Measurements from ENCODE around the gene TTC16. TPM values are rescaled to one million over a fixed set of nuclear protein-coding genes. Genes with fewer than 3 reads are reported as not detected.

The TTC16 gene, protein sequence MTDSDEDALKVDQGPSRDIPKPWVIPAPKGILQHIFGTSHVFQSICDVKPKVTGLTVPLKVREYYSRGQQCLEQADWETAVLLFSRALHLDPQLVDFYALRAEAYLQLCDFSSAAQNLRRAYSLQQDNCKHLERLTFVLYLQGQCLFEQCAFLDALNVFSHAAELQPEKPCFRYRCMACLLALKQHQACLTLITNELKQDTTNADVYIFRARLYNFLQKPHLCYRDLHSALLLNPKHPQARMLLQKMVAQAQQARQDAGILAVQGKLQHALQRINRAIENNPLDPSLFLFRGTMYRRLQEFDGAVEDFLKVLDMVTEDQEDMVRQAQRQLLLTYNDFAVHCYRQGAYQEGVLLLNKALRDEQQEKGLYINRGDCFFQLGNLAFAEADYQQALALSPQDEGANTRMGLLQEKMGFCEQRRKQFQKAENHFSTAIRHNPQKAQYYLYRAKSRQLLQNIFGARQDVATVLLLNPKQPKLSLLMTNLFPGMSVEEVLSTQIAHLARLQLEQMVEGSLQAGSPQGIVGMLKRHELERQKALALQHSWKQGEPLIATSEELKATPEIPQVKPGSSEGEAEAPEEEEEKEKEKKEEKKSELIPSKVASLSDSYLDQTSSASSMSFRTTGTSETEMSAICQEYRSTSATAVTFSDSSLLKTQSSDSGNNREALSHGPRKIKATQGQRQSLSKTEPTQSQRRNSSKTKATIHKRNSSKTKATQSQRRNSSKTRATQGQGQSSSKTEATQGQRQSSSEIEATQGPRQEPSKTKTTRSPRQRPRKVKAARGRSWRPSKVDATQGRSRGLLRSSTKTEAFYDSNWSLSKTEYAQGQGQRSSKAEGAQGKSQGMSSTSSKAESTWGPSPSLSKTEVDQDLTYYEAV
- total RNA-seq: not detected

DNA sequence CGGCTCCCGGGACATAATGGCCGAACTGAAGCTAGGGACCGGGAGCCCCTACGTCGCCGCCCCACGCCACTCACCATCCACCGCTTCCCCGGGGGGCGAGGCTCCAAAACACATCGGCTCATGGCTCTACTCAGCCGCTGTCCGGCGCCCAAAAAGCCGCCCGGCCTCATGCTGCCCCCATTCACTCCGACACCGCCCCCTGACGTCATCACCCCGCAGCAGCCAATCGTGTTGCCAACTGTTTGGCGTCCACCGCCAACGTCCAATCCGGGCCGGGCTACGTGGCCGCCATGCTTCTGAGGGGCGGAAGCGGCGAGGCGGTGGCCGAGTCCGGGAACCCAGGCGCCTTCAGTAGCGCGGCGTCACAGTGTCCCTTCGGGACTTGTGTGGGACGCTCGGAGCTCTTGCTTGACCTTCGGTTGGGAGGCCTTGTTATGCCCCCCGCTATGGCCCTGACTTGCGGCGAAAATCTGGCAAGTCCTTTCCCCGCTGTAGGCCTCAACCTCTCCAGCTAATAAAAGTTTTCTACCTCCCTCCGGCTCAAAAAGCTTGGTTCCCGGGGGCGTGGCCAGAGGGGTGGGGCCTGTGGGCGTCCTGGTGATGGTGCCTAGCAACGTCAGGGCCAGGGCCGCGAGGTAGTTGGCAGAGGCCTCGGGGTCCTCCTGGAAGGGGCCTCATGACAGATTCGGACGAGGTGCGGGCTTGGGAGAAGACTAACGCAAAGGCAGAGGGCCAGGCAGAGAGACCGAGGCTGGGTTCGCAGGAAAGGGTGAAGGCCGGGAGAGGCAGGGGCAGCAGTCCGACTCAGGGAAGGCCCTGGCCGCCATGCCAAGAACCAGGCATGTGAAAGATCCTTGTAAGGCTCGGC lies at the start of gene TTC16, which contains the start of gene PTRH1:
TSS of gene TTC16 (plus strand) at position 610 of the 868 bp plus-strand sequence. CDS start at position 677, 67 bp downstream.
TSS of gene PTRH1 (minus strand) at position 194 of the 868 bp plus-strand sequence. CDS start at position 170, 24 bp downstream.
- TF ChIP-seq POLR2AphosphoS5 (IDR thresholded peaks at IDR 0.05): peak; percentile 72
- peak in 1 of 2 donors; percentile 27 for TF ChIP-seq POLR2A (IDR thresholded peaks at IDR 0.05)
- no peak for TF ChIP-seq EP300 (IDR thresholded peaks at IDR 0.05)
- TF ChIP-seq, protein P1, sequence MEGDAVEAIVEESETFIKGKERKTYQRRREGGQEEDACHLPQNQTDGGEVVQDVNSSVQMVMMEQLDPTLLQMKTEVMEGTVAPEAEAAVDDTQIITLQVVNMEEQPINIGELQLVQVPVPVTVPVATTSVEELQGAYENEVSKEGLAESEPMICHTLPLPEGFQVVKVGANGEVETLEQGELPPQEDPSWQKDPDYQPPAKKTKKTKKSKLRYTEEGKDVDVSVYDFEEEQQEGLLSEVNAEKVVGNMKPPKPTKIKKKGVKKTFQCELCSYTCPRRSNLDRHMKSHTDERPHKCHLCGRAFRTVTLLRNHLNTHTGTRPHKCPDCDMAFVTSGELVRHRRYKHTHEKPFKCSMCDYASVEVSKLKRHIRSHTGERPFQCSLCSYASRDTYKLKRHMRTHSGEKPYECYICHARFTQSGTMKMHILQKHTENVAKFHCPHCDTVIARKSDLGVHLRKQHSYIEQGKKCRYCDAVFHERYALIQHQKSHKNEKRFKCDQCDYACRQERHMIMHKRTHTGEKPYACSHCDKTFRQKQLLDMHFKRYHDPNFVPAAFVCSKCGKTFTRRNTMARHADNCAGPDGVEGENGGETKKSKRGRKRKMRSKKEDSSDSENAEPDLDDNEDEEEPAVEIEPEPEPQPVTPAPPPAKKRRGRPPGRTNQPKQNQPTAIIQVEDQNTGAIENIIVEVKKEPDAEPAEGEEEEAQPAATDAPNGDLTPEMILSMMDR (IDR thresholded peaks at IDR 0.05): no peak
- peaks cover 0 to 22% (median 11%) of the 10 kb centered on the region in 3 donors for H3K4me1 ChIP-seq

DNA sequence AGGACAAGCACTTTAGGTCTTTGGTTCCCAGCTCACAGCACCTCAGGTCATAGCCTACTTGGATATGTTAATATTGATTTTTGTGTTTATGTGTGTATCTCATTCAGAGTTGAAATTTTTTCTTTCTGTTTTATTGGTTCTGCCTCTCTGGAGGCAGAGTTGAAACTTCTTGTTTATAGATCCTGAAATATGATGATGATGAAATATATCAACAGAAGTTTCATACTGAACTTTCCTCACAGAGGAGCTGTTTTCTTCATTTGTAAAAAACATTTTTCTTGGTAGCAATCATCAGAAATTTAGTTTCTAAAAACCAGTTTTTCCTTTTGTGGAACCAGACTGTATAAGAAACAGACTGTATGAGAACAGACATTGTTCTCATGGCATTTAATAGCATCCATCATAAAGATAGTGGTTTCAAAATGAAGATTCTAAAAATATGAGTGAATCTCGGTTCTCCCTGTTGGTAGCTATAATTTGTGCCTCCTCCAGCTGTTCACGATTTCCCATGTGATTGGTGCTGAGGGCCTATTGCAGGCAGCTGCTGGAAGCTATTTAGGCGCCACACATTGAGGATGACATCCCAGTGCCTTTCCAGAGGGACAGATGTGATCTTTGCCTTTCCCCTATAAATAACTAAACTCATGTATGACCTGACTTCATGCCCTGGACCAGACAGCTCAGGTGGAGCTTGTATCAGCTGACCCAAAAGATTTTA lies 48.6 kb upstream of the TTC16 start:
- H3K27ac ChIP-seq: no peak overlapping the region
- WGBS, 2 donors (ENCODE audit: low coverage in 1 of 2): 29 to 47% methylated on average over 2 to 3 of the region's 3 CpGs
- H3K4me1 ChIP-seq: no peaks in the 10 kb centered on the region

More for the DNA sequence above, at the start of gene TTC16, which contains the start of gene PTRH1:
- Histone ChIP-seq H3K27ac (peak within 1 kb of the TSS; percentile 5 to 88 (median 85)), H3K4me3 (peak within 1 kb of the TSS; percentile 46 to 78), H3K36me3 (peaks cover 0 to 13% of the 10 kb centered on the region in 2 donors), H3K9me3 (no peaks in the 10 kb centered on the region), H3K27me3 (no peaks in the 10 kb centered on the region)
- WGBS, 2 donors (ENCODE audit: low coverage in 1 of 2): 5% methylated on average over 14 of the region's 65 CpGs; no CpG with 5 or more reads in 1 of the 2 donors
- peak; percentile 98 for ATAC-seq

DNA sequence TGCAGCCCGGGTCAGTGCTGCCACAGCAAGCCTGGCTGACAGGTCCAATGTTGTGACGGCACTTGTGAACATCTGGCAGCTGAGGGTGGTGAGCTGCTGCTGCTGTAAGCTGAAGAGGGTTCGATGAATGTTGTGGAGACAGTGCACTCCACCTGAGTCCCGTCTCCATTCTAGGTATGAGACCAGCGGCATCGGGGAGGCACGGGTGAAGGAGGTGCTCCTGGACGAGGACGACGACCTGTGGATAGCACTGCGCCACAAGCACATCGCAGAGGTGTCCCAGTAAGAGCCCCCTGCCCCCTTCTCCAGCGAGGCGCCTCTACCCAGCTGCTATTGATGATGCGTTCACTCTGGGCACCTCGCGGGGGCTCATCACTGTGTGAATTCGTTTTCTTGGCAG lies 48.0 kb upstream of the TTC16 start:
- H3K27me3 ChIP-seq: no peaks in the 10 kb centered on the region
- peaks cover 0 to 100% of the 10 kb centered on the region in 2 donors for H3K36me3 ChIP-seq
- H3K9me3 ChIP-seq: no peaks in the 10 kb centered on the region
- WGBS, 2 donors (ENCODE audit: low coverage in 1 of 2): 70 to 89% methylated on average over 2 to 13 of the region's 18 CpGs
- TF ChIP-seq EP300 (IDR thresholded peaks at IDR 0.05): no peak
- TF ChIP-seq POLR2AphosphoS5 (IDR thresholded peaks at IDR 0.05): no peak
- TF ChIP-seq, protein P1 (IDR thresholded peaks at IDR 0.05): no peak
- TF ChIP-seq POLR2A (IDR thresholded peaks at IDR 0.05): no peak
- no peaks in the 10 kb centered on the region for H3K4me1 ChIP-seq
- no peak overlapping the region for H3K27ac ChIP-seq
- no peak for ATAC-seq
- H3K4me3 ChIP-seq: no peak overlapping the region

More for the DNA sequence above, 48.6 kb upstream of the TTC16 start:
- no peak overlapping the region for H3K4me3 ChIP-seq
- no peaks in the 10 kb centered on the region for H3K9me3 ChIP-seq
- TF ChIP-seq POLR2A (IDR thresholded peaks at IDR 0.05) (no peak), EP300 (IDR thresholded peaks at IDR 0.05) (no peak), POLR2AphosphoS5 (IDR thresholded peaks at IDR 0.05) (no peak)
- TF ChIP-seq, protein P1 (IDR thresholded peaks at IDR 0.05): no peak
- peaks cover 0 to 100% of the 10 kb centered on the region in 2 donors for H3K36me3 ChIP-seq
- H3K27me3 ChIP-seq: no peaks in the 10 kb centered on the region
- no peak for ATAC-seq

DNA sequence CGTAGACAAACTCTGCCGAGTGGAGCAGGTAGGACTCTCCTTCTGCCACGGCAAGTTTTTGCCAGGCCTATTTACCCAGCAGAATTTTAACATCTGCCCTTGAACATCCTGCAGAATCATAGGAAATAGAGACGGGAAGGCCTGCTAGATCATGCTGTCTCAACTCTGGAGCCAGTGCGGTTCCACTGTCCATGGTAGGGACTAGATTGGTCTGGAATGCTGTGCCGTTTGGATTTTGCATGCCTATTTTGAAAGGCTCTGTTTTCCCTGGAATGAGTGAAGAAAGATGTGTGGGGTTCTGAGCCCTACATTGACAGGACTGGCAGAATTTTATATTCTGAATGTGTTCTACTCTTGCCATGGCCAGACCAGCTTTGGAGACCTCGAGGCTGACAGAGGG lies 42.6 kb upstream of the TTC16 start:
- Histone ChIP-seq H3K4me1 (no peaks in the 10 kb centered on the region), H3K4me3 (no peak overlapping the region), H3K36me3 (peaks cover 0 to 98% of the 10 kb centered on the region in 2 donors), H3K27ac (no peak overlapping the region), H3K27me3 (no peaks in the 10 kb centered on the region), H3K9me3 (no peaks in the 10 kb centered on the region)
- no peak for TF ChIP-seq EP300 (IDR thresholded peaks at IDR 0.05)
- TF ChIP-seq POLR2A (IDR thresholded peaks at IDR 0.05): no peak
- TF ChIP-seq POLR2AphosphoS5 (IDR thresholded peaks at IDR 0.05): no peak
- TF ChIP-seq, protein P1 (IDR thresholded peaks at IDR 0.05): no peak
- ATAC-seq: no peak
- 70 to 86% methylated on average over 2 to 3 of the region's 7 CpGs for WGBS, 2 donors (ENCODE audit: low coverage in 1 of 2)

Data from gastroesophageal sphincter (tissue), 4 donors.